ENCODE data around the gene ADRA2A.

DNA sequence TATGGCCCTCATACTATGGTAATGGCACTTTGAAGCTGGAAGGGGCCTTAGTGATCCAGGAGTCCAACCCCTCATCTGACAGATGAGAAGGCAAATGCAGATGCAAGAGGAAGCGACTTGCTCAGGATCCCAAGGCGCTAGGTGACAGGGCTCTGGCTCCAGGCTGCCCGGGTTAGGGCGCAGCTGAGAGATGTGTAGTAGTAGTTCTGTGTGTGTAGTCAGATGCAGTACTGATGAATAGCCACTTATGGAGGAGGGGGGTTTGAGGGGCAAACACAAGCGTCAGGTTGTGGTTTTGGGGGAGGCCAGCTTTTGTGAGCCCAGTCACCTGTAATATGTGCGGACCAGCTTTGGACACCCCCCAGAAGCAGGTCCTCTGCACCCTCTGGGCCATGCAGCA is 4.8 kb downstream of the ADRA2A start:
- no peak for TF ChIP-seq ZFP3 (CRISPR knock-in tag; IDR thresholded peaks at IDR 0.05)
- no peak for TF ChIP-seq RARB (CRISPR knock-in tag; IDR thresholded peaks at IDR 0.05)
- TF ChIP-seq ZFP30 (CRISPR knock-in tag; IDR thresholded peaks at IDR 0.05): no peak
- no peak for TF ChIP-seq ZC3H10 (CRISPR knock-in tag; IDR thresholded peaks at IDR 0.05)
- TF ChIP-seq ZNF70 (CRISPR knock-in tag; IDR thresholded peaks at IDR 0.05): no peak
